ES-I3 (cell line): ENCODE data around the gene ATF1.
"Not testable (repeated sequence)": the region's sequence is repeated elsewhere in the genome, so short reads cannot be mapped to it uniquely, and the experiment has no call there.

ENCODE experiments used
- H3K36me3 ChIP-seq: 2 replicates; pipeline ENCODE4 v1.6.1; 2013; ENCODE audit warnings: mild to moderate bottlenecking, low read length, control low read depth, moderate library complexity; ENCODE audit not compliant: insufficient read depth
- H3K4me1 ChIP-seq: 2 replicates; pipeline ENCODE4 v1.6.1; 2013; ENCODE audit warnings: mild to moderate bottlenecking, control low read depth, low read length; ENCODE audit not compliant: insufficient read depth
- H3K9ac ChIP-seq: 2 replicates; pipeline ENCODE4 v1.6.1; 2013; ENCODE audit warnings: low read depth, mild to moderate bottlenecking, low read length, moderate library complexity
- H3K9me3 ChIP-seq: 2 replicates; pipeline ENCODE4 v1.6.1; 2013; ENCODE audit warnings: mild to moderate bottlenecking, low read length, moderate library complexity; ENCODE audit not compliant: control insufficient read depth, insufficient read depth

Gene ATF1

DNA sequence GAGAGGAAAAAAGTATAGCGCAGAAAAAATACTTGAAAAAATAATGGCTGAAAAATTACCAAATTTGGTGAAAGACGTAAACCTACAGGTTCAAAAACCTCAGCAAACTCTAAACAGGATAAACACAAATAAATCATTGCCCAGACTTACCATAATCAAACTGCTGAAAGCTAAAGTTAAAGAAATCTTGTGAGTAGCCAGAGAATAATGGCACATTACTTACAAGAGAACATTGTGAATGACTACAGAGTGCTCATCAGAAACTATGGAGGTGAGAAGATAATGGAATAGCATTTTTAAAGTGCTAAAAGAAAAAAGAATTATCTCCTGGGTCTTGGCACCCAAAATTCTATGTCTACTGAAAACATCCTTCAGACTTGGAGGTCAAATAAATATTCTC is 36.0 kb downstream of the ATF1 start:
- Histone ChIP-seq H3K4me1 (no peaks in the 10 kb centered on the region), H3K9ac (no peak overlapping the region), H3K9me3 (peaks cover 7% of the 10 kb centered on the region), H3K36me3 (peaks cover 8% of the 10 kb centered on the region; the same call in 1 of the 2 replicates)

DNA sequence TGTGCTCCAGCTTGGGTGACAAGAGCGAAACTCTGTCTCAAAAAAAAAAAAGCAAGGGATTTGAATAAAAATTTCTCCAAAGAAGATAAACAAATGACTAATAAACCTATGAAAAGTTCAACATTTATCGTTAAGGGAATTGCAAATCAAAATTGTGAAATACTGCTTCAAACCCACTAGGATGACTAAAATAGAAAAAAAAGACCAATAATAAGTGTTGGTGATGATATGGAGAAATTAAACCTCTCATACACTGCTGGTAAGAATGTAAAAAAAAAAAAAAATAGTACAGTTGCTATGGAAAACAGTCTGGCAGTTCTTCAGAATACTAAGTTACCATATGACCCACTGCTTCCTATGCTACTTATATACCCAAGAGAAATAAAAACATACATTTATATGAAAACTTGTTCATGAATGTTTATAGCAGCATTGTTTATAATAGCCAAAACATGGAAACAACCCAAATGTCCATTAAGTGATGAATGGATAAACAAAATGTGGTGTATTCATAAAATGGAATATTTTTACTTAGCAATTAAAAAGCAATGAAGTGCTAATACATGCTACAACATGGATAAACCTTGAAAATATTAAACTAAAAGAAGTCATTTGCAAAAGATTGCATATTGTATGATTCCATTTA is 39.5 kb downstream of the ATF1 start:
- Histone ChIP-seq H3K9ac (no peak overlapping the region), H3K9me3 (peaks cover 7% of the 10 kb centered on the region), H3K36me3 (peaks cover 8% of the 10 kb centered on the region; the same call in 1 of the 2 replicates)

DNA sequence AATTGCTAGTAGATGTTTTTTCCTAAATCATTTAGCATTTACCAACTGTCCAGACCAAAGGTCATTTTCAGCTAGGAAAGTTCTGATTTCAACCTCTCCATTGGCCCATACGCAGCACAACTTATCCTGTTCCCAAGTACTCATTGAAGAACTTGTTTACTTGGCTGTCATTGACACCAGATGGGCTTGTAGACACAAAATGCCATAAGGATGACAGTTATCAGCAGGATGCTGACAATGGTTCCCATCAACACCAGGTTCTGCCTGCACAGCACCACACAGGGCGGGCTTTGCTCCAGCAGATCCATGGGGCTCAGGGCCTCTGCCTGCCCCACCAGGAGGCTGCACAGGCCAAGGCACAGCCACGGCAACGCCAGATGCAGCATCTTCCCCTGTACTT is 42.3 kb downstream of the ATF1 start:
- Histone ChIP-seq H3K36me3 (peaks cover 7% of the 10 kb centered on the region), H3K4me1 (no peaks in the 10 kb centered on the region), H3K9ac (no peak overlapping the region), H3K9me3 (no peaks in the 10 kb centered on the region)

More for the DNA sequence above, 39.5 kb downstream of the ATF1 start:
- H3K4me1 ChIP-seq = no peaks in the 10 kb centered on the region

DNA sequence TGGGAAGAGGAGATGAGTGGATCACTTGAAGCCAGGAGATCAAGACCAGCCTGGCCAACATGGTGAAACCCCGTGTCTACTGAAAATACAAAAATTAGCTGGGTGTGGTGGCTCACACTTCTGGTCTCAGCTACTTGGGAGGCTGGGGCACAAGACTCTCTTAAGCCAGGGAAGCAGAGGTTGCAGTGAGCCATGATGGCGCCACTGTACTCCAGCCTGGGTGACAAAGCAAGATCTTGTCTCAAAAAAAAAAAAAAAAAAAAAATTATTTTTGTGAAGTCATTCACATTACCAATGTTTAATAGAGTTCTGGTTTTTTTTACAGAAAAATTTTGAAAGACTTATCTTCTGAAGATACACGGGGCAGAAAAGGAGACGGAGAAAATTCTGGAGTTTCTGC is 45.2 kb downstream of the ATF1 start:
- H3K9ac ChIP-seq, H3K9me3 ChIP-seq, H3K4me1 ChIP-seq: not testable (repeated sequence)
- peaks cover 13% of the 10 kb centered on the region for H3K36me3 ChIP-seq

DNA sequence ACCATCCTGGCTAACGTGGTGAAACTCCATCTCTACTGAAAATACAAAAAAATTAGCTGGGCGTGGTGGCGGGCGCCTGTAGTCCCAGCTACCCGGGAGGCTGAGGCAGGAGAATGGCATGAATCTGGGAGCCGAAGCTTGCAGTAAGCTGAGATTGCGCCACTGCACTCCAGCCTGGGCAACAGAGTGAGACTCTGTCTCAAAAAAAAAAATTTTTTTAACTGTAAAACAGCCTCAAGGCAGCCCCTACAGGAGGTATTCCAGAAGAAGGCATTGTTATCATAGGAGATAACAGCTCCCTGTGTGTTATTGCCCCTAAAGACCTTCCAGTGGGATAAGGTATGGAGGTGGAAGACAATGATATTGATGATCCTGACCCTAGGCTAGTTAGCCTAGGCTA is 51.0 kb downstream of the ATF1 start:
- H3K9me3 ChIP-seq, H3K4me1 ChIP-seq, H3K9ac ChIP-seq: not testable (repeated sequence)
- peaks cover 16% of the 10 kb centered on the region for H3K36me3 ChIP-seq

DNA sequence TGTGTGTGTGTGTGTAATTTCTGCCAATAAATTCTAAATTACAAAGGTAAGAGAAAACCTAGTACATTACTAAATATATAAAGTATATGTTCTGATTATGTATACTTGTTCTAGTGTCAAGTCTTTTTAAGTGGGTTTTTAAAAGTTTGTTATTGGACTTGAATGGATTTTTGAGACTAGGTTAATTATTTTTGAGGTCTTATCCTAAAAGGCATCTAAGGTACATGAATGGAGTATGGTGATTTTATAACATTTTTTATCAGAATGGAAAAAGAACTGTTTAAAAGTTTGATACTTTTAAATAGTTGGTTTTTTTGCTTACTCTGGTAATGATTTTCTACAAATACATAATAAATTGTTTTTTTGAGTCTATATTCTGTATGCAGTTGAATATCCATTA is 56.3 kb downstream of the ATF1 start:
- no peak overlapping the region for H3K9ac ChIP-seq
- H3K9me3 ChIP-seq = no peaks in the 10 kb centered on the region
- H3K36me3 ChIP-seq = no peaks in the 10 kb centered on the region
- H3K4me1 ChIP-seq = no peaks in the 10 kb centered on the region

DNA sequence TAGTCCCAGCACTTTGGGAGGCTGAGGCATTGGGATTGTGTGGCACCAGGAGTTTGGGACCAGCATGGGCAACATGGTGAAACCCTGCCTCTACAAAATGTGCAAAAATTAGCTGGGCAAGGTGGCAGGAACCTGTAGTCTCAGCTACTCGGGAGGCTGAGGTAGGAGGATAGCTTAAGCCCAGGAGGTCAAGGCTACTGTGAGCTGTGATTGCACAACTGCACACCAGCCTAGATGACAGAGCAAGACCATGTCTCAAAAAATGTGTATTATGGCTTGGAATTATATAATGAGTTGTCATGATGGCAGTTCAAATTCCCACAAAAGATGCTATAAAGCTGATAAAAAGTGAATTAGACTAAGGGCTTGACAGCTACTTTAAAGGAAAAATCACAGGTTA is 58.2 kb downstream of the ATF1 start:
- Histone ChIP-seq H3K36me3 (no peaks in the 10 kb centered on the region), H3K9ac (no peak overlapping the region), H3K9me3 (no peaks in the 10 kb centered on the region)

DNA sequence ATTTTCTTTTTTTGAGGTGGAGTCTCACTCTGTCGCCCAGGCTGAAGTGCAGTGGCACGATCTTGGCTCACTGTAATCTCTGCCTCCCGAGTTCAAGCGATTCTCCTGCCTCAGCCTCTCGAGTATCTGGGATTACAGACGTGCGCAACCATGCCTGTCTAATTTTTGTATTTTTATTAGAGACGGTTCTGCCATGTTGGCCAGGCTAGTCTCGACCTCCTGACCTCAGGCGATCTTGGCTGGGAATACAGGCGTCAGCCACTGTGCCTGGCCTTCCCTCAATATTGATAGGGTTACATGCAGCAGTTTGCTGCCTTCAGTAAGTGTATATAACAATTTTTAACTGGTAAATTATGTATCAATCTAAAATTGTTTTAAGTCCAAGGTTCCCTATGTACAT is 59.8 kb downstream of the ATF1 start:
- H3K9me3 ChIP-seq, H3K4me1 ChIP-seq, H3K36me3 ChIP-seq, H3K9ac ChIP-seq: not testable (repeated sequence)

More for the DNA sequence above, 58.2 kb downstream of the ATF1 start:
- H3K4me1 ChIP-seq = no peaks in the 10 kb centered on the region

DNA sequence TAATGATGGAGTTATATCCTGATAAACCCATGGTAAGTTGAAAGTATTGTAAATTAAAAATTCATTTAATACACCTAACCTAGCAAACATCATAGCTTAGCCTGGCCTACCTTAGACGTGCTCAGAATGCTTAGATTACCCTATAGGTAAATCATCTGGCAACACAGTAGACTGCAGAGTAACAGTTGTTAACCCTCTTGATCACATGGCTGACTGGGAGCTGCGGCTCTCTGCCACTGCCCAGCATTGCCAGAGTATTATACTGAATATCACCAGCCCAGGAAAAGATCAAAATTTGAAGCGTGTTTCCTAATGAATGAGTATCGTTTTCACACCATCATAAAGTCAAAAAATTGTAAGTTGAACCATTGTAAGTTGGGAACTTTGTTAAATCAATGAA is 61.0 kb downstream of the ATF1 start:
- Histone ChIP-seq H3K4me1 (no peaks in the 10 kb centered on the region), H3K9ac (no peak overlapping the region), H3K36me3 (no peaks in the 10 kb centered on the region), H3K9me3 (no peaks in the 10 kb centered on the region)

DNA sequence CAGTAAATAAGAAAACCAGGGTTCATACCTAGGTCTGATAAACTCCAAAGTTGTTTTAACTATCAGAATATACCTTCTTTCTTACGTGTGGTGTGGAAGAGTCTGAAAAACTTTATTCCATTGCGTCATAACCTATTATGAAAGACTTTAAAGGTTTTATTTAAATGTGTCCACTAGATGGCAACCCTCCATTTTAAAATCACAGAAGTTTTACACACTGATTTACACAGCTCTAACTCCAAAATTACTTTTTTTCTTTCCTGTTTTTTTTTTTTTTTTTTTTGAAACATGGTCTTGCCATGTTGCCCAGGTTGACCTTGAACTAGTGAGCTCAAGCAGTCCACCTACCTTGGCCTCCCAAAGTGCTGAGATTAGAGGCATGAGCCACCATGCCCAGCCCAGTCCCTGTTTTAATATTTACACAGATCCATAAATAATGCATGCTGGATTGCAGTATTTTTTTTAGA is 61.5 kb downstream of the ATF1 start:
- no peak overlapping the region for H3K9ac ChIP-seq
- H3K36me3 ChIP-seq = no peaks in the 10 kb centered on the region
- H3K4me1 ChIP-seq = no peaks in the 10 kb centered on the region
- no peaks in the 10 kb centered on the region for H3K9me3 ChIP-seq

DNA sequence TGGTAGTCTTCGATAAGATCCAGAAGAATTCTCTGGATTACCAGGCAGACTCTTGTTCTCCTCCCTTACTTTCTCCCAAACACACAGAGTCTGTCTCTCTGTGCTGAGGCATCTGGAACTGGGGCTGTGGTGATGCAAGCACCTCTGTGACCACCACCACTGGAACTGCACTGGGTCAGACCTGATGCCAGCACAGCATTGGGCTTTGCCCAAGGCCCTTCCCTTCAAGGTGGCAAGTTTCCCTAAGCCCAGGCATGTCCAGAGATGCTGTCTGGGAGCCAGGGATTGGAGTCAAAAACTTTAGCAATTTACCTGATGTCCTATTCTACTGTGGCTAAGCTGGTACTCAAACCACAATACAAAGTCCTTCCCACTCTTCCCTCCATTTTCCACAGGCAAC is 64.2 kb downstream of the ATF1 start:
- H3K9me3 ChIP-seq = no peaks in the 10 kb centered on the region; the same call in 1 of the 2 replicates
- no peak overlapping the region for H3K9ac ChIP-seq
- no peaks in the 10 kb centered on the region for H3K36me3 ChIP-seq
- no peaks in the 10 kb centered on the region for H3K4me1 ChIP-seq

DNA sequence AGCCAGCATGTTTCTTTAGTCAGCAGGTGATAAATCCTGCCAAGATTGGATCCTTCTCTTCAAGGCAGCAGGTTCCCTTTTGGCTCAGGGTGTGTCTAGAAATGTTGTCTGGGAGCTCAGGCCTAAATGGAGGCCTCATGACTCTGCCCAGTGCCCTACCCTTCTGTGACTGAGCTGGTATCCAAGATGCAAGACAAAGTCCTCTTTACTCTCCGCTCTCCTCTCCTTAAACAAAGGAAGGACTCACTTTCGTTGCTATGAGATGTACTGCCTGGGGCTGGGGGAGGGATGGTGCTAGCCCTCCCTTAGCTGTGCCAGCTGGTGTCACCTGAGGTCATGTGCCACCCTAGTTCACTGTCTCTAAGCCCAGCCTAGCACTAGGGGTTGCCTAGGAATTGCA is 65.0 kb downstream of the ATF1 start:
- Histone ChIP-seq H3K4me1 (no peaks in the 10 kb centered on the region), H3K9ac (no peak overlapping the region), H3K9me3 (peaks cover 1% of the 10 kb centered on the region; the same call in 1 of the 2 replicates), H3K36me3 (no peaks in the 10 kb centered on the region)

DNA sequence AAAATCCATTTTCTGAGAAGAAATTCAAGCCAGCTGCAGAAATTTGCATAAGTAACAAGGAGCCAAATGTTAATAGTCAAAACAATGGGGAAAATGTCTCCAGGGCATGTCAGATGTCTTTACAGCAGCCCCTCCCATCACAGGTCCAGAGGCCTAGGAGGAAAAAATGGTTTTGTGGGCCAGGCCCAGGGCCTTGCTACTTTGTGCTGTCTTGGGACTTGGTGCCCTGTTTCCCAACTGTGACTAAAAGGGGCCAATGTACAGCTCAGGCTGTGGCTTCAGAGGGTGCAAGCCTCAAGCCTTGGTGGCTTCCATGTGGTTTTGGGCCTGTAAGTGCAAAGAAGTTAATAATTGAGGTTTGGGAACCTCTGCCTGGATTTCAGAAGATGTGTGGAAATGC is 69.9 kb downstream of the ATF1 start:
- H3K4me1 ChIP-seq, H3K36me3 ChIP-seq, H3K9me3 ChIP-seq, H3K9ac ChIP-seq: not testable (repeated sequence)

DNA sequence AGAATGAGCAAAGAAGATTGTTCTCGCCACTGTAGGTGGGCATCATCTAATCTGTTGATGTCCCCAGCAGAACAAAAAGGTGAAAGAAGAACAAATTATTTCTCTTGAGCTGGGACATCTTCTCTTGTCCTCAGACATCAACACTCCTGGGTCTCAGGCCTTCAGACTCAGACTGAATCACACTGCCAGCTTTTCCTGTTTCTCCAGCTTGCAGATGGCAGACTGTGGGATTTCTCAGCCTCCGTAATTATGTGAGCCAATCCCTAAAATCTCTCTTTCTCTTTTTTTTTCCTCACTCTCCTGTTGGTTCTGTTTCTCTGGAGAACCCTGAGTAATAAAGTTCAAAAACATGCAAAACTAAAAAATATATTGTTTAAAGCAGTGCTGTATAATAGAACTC is 75.1 kb downstream of the ATF1 start:
- Histone ChIP-seq H3K9me3 (peaks cover 4% of the 10 kb centered on the region; the same call in 1 of the 2 replicates), H3K9ac (no peak overlapping the region), H3K36me3 (no peaks in the 10 kb centered on the region; the same call in 1 of the 2 replicates), H3K4me1 (no peaks in the 10 kb centered on the region)

DNA sequence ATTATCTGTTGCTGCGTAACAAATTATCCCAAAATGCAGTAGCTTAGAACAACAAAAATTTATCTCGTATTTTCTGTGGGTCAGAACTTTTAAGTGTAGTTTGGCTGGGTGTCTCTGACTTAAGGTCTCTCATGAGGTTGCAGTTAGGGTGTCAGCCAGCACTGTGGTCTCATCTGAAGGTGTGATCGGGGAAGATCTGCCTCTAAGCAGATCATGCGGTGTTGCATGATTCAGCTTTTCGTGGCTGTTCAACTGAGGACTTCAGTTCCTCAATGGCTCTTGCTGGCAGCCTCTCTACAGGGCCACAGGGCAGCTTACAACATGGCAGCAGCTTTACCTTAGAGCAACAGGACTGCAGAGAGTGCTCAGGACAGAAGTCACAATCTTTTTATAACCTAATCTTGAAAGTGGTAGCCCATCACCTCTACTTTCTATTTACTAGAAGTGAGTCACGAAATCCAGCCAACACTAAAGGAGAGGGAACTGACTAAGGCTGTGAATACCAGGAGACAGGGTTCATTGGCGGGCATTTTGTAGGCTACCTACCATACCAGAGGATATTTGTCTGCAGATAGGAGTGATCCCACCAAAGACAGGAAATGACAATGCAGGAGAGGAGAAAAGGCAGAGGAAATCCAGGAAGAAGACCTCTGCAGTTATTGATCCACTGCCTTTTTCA is 77.0 kb downstream of the ATF1 start:
- H3K4me1 ChIP-seq = no peaks in the 10 kb centered on the region
- no peak overlapping the region for H3K9ac ChIP-seq
- no peaks in the 10 kb centered on the region; the same call in 1 of the 2 replicates for H3K36me3 ChIP-seq
- no peaks in the 10 kb centered on the region; the same call in 1 of the 2 replicates for H3K9me3 ChIP-seq
